ENCODE measurements around the gene SUCLG1.
"Not testable (repeated sequence)": the region's sequence is repeated elsewhere in the genome, so short reads cannot be mapped to it uniquely, and the experiment has no call there.

Gene SUCLG1

GRCh38 chr2:84424152-84424551 lies 34.9 kb downstream of the SUCLG1 start:
- no peak for DNase-seq (ENCODE audit: low read depth in 2 of 3, low spot score in 2 of 3)

- no peak for DNase-seq (ENCODE audit: low read depth in 2 of 3, low spot score in 2 of 3)
These were observed 37.3 kb downstream of the SUCLG1 start for GRCh38 chr2:84421791-84422190.

- no peak for DNase-seq (ENCODE audit: low read depth in 2 of 3, low spot score in 2 of 3)
These were observed 37.9 kb downstream of the SUCLG1 start for GRCh38 chr2:84421197-84421596.

- DNase-seq (ENCODE audit: low read depth in 2 of 3, low spot score in 2 of 3) = no peak
These were observed 41.5 kb downstream of the SUCLG1 start for GRCh38 chr2:84417453-84418145.

GRCh38 chr2:84409531-84409930 lies 49.5 kb downstream of the SUCLG1 start:
- DNase-seq (ENCODE audit: low read depth in 2 of 3, low spot score in 2 of 3) = no peak

- not testable (repeated sequence) for DNase-seq (ENCODE audit: low read depth in 2 of 3, low spot score in 2 of 3)
These were observed 57.0 kb downstream of the SUCLG1 start for GRCh38 chr2:84402111-84402510.

GRCh38 chr2:84399839-84400238 lies 59.2 kb downstream of the SUCLG1 start:
- DNase-seq (ENCODE audit: low read depth in 2 of 3, low spot score in 2 of 3) = not testable (repeated sequence)

GRCh38 chr2:84395820-84396219 lies 63.3 kb downstream of the SUCLG1 start:
- DNase-seq (ENCODE audit: low read depth in 2 of 3, low spot score in 2 of 3) = no peak

GRCh38 chr2:84394628-84395027 lies 64.5 kb downstream of the SUCLG1 start:
- no peak for DNase-seq (ENCODE audit: low read depth in 2 of 3, low spot score in 2 of 3)

- DNase-seq (ENCODE audit: low read depth in 2 of 3, low spot score in 2 of 3) = no peak
These were observed 65.3 kb downstream of the SUCLG1 start for GRCh38 chr2:84393829-84394228.

- DNase-seq (ENCODE audit: low read depth in 2 of 3, low spot score in 2 of 3) = no peak
These were observed 69.3 kb downstream of the SUCLG1 start for GRCh38 chr2:84389794-84390193.

- DNase-seq (ENCODE audit: low read depth in 2 of 3, low spot score in 2 of 3) = no peak
These were observed 70.1 kb downstream of the SUCLG1 start for GRCh38 chr2:84388921-84389490.

- no peak for DNase-seq (ENCODE audit: low read depth in 2 of 3, low spot score in 2 of 3)
These were observed 70.9 kb downstream of the SUCLG1 start for GRCh38 chr2:84388133-84388532.

GRCh38 chr2:84386336-84387040 lies 72.6 kb downstream of the SUCLG1 start:
- DNase-seq (ENCODE audit: low read depth in 2 of 3, low spot score in 2 of 3) = no peak

- no peak for DNase-seq (ENCODE audit: low read depth in 2 of 3, low spot score in 2 of 3)
These were observed 75.8 kb downstream of the SUCLG1 start for GRCh38 chr2:84383271-84383670.

- no peak for DNase-seq (ENCODE audit: low read depth in 2 of 3, low spot score in 2 of 3)
These were observed 78.2 kb downstream of the SUCLG1 start for GRCh38 chr2:84380875-84381274.

GRCh38 chr2:84378960-84379359 lies 80.1 kb downstream of the SUCLG1 start:
- DNase-seq (ENCODE audit: low read depth in 2 of 3, low spot score in 2 of 3) = no peak

- no peak for DNase-seq (ENCODE audit: low read depth in 2 of 3, low spot score in 2 of 3)
These were observed 84.1 kb downstream of the SUCLG1 start for GRCh38 chr2:84375020-84375419.

- no peak for DNase-seq (ENCODE audit: low read depth in 2 of 3, low spot score in 2 of 3)
These were observed 85.2 kb downstream of the SUCLG1 start for GRCh38 chr2:84373866-84374265.

All from activated CD8-positive, alpha-beta memory T cell treated with anti-CD3 and anti-CD28 coated beads for 48 hours (primary cell).